Measurements from ENCODE around the gene FAM222A.

Gene FAM222A

DNA sequence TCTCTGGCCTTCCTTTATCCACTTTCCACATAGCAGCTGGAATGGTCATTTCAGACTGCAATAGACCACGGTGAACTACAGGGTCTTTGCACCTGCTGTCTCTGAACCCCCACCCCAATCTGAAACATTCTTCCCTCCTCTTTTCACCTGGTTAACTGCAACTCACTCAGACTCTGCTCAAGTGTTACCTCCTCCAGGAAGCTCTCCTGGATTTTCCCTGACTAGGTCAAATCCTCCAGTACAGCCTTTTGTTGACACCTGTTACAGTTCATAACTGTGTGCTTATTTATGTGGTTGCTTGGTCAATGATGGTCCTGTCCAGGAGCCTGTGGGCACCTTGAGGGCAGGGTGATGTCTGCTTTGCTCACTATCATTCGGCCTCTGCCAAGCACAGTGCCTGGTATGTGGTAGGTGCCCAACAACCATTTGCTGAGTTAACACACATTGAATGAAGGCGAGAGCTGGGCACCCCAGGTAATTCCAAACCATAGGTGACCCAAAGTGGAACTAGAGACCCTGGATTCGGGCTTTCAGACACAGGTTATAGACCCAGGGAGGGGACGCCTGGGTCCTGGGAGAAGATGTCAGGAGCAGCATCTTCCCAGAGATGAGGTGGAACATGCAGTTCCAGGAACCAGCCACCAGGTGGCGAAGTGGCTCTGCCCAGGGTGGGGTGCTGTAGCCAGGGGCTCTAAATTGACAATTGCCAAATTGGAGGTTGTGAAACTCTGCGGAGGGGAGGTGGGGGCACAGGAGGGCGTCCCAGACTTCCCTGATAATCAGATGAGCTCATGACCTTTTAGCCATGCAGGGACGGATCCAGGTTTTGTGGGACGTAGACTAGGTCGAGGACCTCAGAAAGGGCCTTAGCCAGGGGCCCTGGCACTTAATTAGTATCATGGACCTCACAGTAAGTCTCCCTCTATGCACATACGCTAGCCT lies 91.5 kb downstream of the FAM222A start:
- peak; percentile 10 to 64 (median 58) for DNase-seq

DNA sequence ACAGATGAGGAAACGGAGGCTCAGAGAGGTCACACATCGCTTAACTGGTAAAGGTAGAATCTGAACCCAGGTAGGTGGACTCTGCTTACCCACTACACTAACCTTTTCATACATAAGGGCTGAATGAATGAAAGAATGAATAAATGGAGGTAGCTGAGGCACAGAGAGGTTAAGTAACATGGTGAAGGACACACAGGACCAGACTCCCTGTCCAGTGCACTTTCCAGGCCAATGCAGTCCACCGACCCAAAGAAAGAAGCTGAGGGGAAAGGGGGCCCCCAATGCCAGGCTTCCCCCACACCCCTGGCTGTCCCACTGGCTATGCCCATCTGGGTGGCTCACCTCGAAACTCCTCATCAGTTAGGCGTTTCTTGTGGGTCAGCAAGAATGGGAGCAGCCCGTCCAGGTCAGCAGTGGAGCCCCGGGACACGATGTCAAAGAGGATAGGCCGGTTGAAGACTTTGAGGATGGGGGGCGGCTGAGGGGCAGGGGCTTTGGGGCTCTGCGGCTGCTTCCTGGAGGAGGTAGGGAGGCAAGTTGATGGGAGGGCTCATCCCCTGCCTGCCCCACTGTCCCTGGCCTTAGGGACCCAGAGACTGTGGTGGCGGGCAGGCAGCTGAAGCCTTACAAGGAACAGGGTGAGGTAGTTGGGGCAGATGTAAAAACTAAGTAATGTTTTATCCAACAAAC lies 94.5 kb downstream of the FAM222A start:
- no peak for DNase-seq

DNA sequence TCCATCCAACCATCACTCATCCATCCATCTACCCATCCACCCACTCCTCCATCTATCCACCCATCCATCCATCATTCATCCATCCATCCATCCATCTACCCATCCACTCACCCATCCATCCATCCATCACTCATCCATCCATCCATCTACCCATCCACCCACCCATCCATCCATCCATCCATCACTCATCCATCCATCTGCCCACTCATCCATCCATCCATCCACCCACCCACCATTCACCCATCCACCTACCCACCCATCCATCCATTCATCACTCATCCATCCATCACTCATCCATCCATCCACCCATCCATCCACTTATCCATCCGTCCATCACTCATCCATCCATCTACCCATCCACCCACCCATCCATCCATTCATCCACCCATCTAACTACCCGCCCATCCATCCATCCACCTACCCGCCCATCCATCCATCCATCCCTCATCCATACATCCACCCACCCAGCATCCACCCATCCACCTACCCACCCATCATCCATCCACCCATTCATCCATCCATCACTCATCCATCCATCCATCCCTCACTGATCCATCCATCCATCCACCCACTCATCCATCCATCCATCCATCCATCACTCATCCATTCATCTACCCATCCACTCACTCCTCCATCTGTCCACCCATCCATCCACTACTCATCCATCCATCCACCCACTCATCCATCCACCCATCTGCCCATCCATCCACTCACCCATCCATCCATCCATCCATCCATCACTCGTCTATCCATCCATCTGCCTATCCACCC lies 95.4 kb downstream of the FAM222A start:
- no peak for DNase-seq

DNA sequence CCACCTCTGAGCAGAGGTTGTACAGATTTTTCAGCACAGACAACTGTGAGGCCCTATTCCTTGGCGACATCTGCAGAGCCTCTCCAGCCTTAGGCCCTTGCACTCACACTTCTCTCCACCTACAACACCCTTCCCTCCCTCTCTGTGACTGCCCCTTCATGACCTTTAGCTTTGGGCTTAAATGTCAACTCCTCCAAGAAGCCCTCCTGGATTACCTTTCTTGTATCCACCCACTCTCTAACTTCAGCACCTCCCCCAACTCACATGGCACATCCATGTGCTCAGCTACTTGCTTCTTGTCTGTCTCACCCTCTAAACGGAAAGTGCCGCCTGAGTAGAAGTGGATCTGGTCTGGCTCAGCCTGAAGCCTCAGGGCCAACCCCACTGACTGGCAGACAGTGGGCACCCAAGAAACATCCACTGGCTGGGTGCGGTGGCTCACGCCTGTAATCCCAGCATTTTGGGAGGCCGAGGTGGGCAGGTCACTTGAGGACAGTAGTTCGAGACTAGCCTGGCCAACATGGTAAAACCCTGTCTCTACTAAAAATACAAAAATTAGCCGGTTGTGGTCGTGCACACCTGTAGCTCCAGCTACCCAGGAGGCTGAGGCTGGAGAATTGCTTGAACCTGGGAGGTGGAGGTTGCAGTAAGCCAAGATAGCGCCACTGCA lies 97.5 kb downstream of the FAM222A start:
- no peak for DNase-seq

DNA sequence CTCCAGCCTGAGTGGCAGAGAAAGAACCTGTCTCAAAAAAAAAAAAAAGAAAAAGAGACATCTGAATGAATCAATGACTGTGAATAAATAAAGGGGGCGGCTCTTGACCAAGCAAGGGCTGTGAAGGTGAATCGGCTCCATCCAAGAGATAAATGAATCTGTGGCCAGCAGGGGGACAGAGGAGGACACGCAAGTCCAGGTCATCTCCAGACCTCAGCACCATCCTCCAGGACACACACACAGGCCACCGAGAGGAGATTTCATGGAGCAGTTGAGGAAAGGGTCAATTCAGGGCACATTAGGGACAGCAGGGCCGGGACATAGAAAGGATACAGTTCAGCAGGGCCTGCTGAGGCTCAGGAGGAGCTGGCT lies 98.0 kb downstream of the FAM222A start:
- DNase-seq: no peak

DNA sequence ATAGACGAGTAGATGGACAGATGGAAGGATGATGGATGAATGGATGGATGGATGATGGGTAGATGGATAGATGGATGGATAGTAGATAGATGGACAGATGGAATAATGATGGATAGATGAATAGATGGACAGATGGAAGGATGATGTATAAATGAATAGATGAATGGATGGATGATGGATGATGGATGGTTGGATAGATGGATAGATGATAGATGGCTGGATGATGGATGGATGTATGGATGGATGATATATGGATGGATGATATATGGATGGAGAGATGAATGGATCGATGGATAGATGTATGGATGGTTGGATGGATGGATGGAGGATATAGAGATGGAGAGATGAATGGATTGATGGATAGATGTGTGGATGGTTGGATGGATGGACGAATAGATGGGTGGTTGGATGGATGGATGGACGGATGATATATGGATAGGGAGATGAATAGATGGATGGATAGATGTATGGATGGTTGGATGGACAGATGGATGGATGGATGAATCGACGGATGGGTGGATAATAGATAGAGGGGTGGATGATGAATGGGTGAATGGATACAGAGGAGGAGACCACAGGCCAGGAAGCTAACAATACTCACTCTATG lies 100.3 kb downstream of the FAM222A start:
- no peak for DNase-seq

DNA sequence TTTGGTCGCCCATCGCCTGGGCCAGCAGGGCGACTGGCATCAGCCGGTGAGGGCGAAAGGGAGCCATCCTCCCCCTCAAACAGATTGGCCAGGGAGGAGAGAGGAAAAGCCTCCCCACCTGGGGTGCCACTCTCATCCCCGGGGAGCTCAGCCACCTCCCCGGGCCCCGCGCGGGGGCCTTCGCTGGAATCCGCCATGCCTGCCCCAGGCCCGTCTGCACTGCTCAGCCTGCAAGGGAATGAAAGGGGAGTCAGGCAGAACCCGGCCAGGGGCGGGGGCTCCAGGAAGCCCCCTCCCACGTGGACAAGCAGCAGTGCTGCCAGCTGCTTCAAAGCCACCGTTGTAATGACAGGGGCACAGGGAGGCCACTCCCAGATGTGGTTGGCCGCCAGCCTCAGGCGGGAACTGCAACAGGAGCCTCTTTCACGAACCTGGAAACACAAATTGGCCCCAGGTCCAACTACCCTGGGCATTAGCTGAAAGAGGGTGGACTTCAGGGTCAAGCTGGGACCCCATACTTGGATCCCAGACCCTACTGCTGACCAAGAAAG lies 101.0 kb downstream of the FAM222A start:
- no peak for DNase-seq

DNA sequence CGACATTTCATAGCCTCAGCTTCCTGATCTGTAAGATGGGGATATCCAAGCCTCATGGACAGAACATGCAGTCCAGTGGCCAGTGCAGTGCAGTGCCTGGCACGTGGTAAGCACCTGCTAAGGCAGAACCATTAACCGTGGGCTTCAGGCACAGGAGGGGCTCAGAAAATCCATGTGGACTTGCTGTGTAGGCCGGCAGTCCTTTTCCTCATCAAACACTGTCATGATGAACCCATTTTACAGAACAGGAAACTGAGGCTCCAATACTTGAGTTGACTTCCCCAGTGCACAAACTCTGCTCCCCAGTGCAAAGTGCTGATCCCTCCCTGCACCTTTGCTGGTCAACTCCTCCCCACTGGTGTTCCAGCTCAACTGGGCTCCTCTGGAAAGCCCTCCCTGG lies 101.6 kb downstream of the FAM222A start:
- no peak for DNase-seq

DNA sequence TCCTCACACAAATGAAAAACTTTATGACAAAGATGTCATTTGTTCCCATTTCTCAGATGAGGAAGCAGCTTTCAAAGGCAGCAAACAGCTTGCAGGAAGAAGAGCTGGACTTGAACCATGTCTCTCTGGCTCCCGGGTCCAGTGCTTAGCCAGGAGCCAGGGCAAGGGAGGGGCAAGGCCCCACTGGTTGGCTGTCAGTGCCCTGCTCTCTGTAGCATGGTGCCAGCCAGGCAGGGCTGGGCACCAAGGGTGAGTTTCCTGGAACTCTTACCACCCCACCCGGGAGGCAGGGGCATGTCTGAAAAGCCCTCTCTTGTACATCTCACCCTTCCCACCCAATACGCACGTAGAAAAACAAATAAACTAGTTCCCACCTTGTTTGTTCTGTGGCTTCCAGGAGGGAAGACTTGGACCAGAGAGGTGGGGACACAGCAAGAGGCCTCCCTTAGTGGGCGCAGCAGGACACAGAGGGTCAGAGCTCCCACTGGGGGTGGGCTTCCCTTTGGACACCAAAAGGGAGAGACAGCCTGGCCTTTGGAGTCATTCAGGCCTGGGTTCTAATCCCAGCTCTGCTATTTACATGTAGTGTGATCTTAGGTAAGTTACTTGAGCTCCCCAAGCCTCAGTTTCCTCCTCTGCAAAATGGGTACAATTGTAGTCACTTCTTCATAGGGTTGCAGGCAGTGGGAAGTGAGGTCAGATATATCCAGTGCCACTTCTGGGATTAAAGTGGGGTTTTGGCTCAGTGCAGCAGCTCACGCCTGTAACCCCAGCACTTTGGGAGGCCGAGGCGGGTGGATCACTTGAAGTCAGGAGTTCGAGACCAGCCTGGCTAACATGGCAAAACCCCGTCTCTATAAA lies 102.4 kb downstream of the FAM222A start:
- DNase-seq: no peak

DNA sequence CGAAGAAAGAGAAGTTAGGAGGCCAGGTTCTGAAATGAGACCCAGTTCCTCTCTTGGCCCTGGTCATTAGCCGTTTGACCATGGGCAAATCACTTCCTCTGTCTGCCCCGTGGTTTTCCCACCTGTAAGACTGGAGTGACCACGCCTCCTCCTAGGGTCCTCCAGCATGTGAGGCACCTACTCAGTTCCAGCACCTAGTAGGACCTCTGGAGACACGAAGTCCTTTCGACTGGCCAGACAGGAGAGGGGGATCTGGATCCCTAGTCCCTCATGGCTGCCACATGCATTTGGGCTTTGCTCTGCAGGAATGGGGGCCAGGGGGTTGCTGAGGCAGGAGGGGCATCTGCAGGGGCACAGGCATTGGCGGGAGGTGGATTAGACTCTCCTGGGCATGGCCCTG lies 103.2 kb downstream of the FAM222A start:
- no peak for DNase-seq

DNA sequence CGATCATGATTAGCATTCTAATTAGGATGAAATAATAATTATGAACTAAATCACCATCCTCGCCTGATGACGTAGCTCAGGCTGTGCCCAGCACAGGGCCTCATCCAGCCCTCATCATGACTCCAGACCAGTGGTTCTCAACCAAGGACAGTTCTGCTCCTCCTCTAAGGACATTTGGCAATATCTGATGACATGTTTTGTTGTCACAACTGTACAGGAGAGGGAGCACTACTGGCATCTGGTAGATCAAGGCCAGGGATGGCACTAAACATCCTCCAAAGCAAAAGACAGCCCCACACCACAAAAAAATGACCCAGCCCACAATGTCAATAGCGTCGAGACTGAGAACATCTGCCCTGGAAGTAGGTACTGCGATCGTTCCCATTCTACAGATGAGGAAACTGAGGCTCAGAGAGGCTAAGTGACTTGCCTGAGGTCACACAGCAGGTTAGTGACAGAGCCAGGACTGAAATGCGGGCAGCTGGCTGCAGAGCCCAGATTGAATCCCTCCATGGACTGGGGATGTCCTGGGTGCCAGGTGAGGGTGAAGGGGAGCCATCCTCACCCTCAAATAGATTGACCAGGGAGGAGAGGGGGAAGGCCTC lies 104.1 kb downstream of the FAM222A start:
- DNase-seq: no peak

DNA sequence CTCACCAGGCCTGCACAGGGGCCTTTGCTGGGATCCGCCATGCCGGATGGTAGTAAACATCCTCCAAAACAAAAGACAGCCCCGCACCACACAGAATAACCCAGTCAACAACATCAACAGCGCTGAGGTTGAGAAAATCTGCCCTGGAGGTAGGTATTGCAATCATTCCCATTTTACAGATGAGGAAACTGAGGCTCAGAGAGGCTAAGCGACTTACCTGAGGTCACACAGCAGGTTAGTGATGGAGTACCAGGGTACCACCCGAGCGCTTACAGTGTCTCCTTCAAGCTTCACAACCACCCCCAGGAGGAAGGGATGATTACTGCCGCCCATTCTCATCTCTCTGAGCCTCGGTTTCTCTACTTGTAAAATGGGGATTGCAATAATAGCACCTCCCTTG lies 104.6 kb downstream of the FAM222A start:
- no peak for DNase-seq

DNA sequence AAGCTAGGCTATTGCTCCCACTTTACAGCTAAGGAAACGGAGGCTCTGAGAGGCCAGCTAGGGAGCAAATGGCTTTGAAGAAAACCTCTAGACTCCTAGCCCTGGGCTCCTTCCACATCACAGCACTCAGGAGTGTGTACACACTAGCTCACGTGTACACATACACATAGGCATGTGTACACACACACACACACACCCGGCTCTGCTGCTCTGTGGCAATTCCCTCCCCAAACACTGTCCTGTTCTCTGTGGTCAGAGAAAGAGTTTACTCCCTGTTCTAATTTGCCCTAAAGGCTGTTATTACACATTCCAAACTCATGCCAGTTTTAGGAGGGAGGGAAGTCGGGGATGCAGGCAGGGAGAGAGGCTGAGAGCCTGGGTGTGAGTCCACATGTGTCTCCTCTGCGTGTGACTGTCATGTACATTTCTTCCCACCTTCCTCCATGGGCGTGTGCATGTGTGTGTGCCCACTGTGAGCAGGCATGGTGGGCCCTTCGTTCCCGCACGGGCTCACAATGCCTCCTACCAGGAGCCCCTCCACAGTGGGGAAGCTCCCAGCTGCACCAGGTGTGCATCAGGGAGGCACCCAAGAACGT lies 105.4 kb downstream of the FAM222A start:
- no peak for DNase-seq

All from stimulated activated naive CD4-positive, alpha-beta T cell (primary cell).